ENCODE measurements around the gene NF1.
"Not testable (repeated sequence)": the region's sequence is repeated elsewhere in the genome, so short reads cannot be mapped to it uniquely, and the experiment has no call there.

The NF1 gene

GRCh38 chr17:31089471-31089870, 5.3 kb upstream of the NF1 start:
- DNase-seq (ENCODE audit: low spot score) = no peak

GRCh38 chr17:31090650-31091049, 4.1 kb upstream of the NF1 start:
- not testable (repeated sequence) for DNase-seq (ENCODE audit: low spot score)

- DNase-seq (ENCODE audit: low spot score) = no peak
Measured at GRCh38 chr17:31092475-31093064, 2.2 kb upstream of the NF1 start.

GRCh38 chr17:31093866-31094599, 744 bp upstream of the NF1 start:
- DNase-seq (ENCODE audit: low spot score) = peak; percentile 37

GRCh38 chr17:31095236-31096105, 694 bp downstream of the NF1 start:
- DNase-seq (ENCODE audit: low spot score) = peak; percentile 41

- DNase-seq (ENCODE audit: low spot score) = no peak
Measured at GRCh38 chr17:31096106-31096436, 1.3 kb downstream of the NF1 start.

- no peak for DNase-seq (ENCODE audit: low spot score)
Measured at GRCh38 chr17:31099016-31099415, 4.2 kb downstream of the NF1 start.

GRCh38 chr17:31100840-31101459, 6.2 kb downstream of the NF1 start:
- no peak for DNase-seq (ENCODE audit: low spot score)

GRCh38 chr17:31101943-31102342, 7.2 kb downstream of the NF1 start:
- DNase-seq (ENCODE audit: low spot score) = no peak

GRCh38 chr17:31105991-31106390, 11.2 kb downstream of the NF1 start:
- no peak for DNase-seq (ENCODE audit: low spot score)

GRCh38 chr17:31111183-31111582, 16.4 kb downstream of the NF1 start:
- DNase-seq (ENCODE audit: low spot score) = no peak

- no peak for DNase-seq (ENCODE audit: low spot score)
Measured at GRCh38 chr17:31112001-31112661, 17.4 kb downstream of the NF1 start.

- DNase-seq (ENCODE audit: low spot score) = not testable (repeated sequence)
Measured at GRCh38 chr17:31113368-31113767, 18.6 kb downstream of the NF1 start.

GRCh38 chr17:31113939-31114338, 19.2 kb downstream of the NF1 start:
- no peak for DNase-seq (ENCODE audit: low spot score)

- DNase-seq (ENCODE audit: low spot score) = no peak
Measured at GRCh38 chr17:31114956-31115555, 20.3 kb downstream of the NF1 start.

GRCh38 chr17:31116167-31116566, 21.4 kb downstream of the NF1 start:
- no peak for DNase-seq (ENCODE audit: low spot score)

GRCh38 chr17:31122746-31123145, 28.0 kb downstream of the NF1 start:
- no peak for DNase-seq (ENCODE audit: low spot score)

- no peak for DNase-seq (ENCODE audit: low spot score)
Measured at GRCh38 chr17:31126318-31126717, 31.5 kb downstream of the NF1 start.

- DNase-seq (ENCODE audit: low spot score) = no peak
Measured at GRCh38 chr17:31128241-31128640, 33.5 kb downstream of the NF1 start.

GRCh38 chr17:31130286-31131224, 35.8 kb downstream of the NF1 start:
- no peak for DNase-seq (ENCODE audit: low spot score)

- no peak for DNase-seq (ENCODE audit: low spot score)
Measured at GRCh38 chr17:31131299-31131698, 36.5 kb downstream of the NF1 start.

Measured in SW480 (cell line).